IMR-90 (cell line): ENCODE measurements around the gene ACOX2. TPM values are rescaled to one million over a fixed set of nuclear protein-coding genes. Genes with fewer than 3 reads are reported as not detected.
A peak's percentile ranks its signal among the peaks of the same experiment; 100 is the strongest.

Experiments
- ATAC-seq: fragments of 200-7000 bp; cut with Tn5 transposase; 2 replicates; pipeline ENCODE4 v1.9.1; 2020; ENCODE audit warnings: low read depth, mild to moderate bottlenecking, moderate library complexity
- BruUV-seq: library from RNA; stranded (reverse); fragments of 400-500 nt; replicated peaks from 2 replicates; lab custom pipeline; 2021; lab: Mats Ljungman, UMichigan
- CTCF ChIA-PET: fragments of 300-600 bp; formaldehyde crosslinking; extraction: SDS; loops from one replicate; lab custom pipeline; 2021; ENCODE audit warnings: antibody characterized with exemption; lab: Yijun Ruan, JAX
- POLR2A ChIA-PET: fragments of 300-600 bp; sonication (Branson Sonifier 250); formaldehyde crosslinking; loops from one replicate; lab custom pipeline; 2022; ENCODE audit warnings: antibody characterized with exemption; ENCODE audit not compliant: unreplicated experiment; lab: Charles Lee
- DNase-seq: peaks from one replicate; pipeline ENCODE4 v3.0.0; 2013
- H2AFZ ChIP-seq: replicated peaks from 2 replicates; pipeline ENCODE3; 2013; ENCODE audit warnings: low read length, mild to moderate bottlenecking; ENCODE audit not compliant: poor library complexity
- H2AK5ac ChIP-seq: 2 replicates; pipeline ENCODE4 v1.6.1; 2013; ENCODE audit warnings: low read depth, low read length, inconsistent platforms
- H2AK9ac ChIP-seq: replicated peaks from 2 replicates; pipeline ENCODE3; 2013; ENCODE audit warnings: mild to moderate bottlenecking, low read depth, low read length, moderate library complexity; ENCODE audit not compliant: poor library complexity
- H2BK120ac ChIP-seq: 2 replicates; pipeline ENCODE4 v1.6.1; 2013; ENCODE audit warnings: low read depth, low read length, inconsistent platforms
- H2BK15ac ChIP-seq: 3 replicates; pipeline ENCODE4 v1.6.1; 2013; ENCODE audit warnings: low read depth, low read length, inconsistent platforms
- H2BK20ac ChIP-seq: 2 replicates; pipeline ENCODE4 v1.6.1; 2013; ENCODE audit warnings: low read depth, mild to moderate bottlenecking, inconsistent platforms, low read length, moderate library complexity
- H2BK5ac ChIP-seq: 2 replicates; pipeline ENCODE4 v1.6.1; 2013; ENCODE audit warnings: mild to moderate bottlenecking, low read depth, low read length, inconsistent platforms; ENCODE audit not compliant: poor library complexity, severe bottlenecking
- H3K14ac ChIP-seq: replicated peaks from 2 replicates; pipeline ENCODE4 v1.6.1; 2013; ENCODE audit warnings: low read depth, low read length, inconsistent platforms
- H3K18ac ChIP-seq: 2 replicates; pipeline ENCODE4 v1.6.1; 2013; ENCODE audit warnings: low read depth, low read length, control low read depth
- H3K23ac ChIP-seq: 2 replicates; pipeline ENCODE4 v1.6.1; 2013; ENCODE audit warnings: low read depth, low read length, inconsistent platforms
- H3K27ac ChIP-seq: 2 replicates; pipeline ENCODE4 v1.5.1; 2013; ENCODE audit warnings: mild to moderate bottlenecking, control low read depth, low read length; ENCODE audit not compliant: insufficient read depth
- H3K27me3 ChIP-seq: 2 replicates; pipeline ENCODE4 v1.6.1; 2013; ENCODE audit warnings: low read length; ENCODE audit not compliant: control insufficient read depth, insufficient read depth
- H3K36me3 ChIP-seq: 2 replicates; pipeline ENCODE4 v1.6.1; 2013; ENCODE audit warnings: low read length, mixed read lengths; ENCODE audit not compliant: control insufficient read depth, insufficient read depth
- H3K4ac ChIP-seq: 2 replicates; pipeline ENCODE4 v1.6.1; 2013; ENCODE audit warnings: low read depth, low read length, inconsistent platforms
- H3K4me1 ChIP-seq: 2 replicates; pipeline ENCODE4 v1.6.1; 2013; ENCODE audit warnings: low read length, mixed read lengths; ENCODE audit not compliant: control insufficient read depth, insufficient read depth
- H3K4me2 ChIP-seq: 2 replicates; pipeline ENCODE4 v1.6.1; 2013; ENCODE audit warnings: low read depth, mild to moderate bottlenecking, control low read depth, low read length, moderate library complexity
- H3K4me3 ChIP-seq: 2 replicates; pipeline ENCODE4 v1.5.1; 2013; ENCODE audit warnings: low read depth, mild to moderate bottlenecking, control low read depth, low read length, moderate library complexity; ENCODE audit not compliant: insufficient read depth
- H3K56ac ChIP-seq: 2 replicates; pipeline ENCODE4 v1.6.1; 2013; ENCODE audit warnings: low read length, inconsistent platforms; ENCODE audit not compliant: insufficient read depth; ENCODE audit errors: extremely low read depth
- H3K79me1 ChIP-seq, 2 experiments: 2 replicates each; pipeline ENCODE4 v1.6.1; 2013; ENCODE audit warnings: low read length in 2 of 2, inconsistent platforms in 1 of 2, low read depth in 1 of 2
- H3K9ac ChIP-seq: 2 replicates; pipeline ENCODE4 v1.6.1; 2013; ENCODE audit warnings: low read depth, low read length, control low read depth
- H3K9me1 ChIP-seq: 2 replicates; pipeline ENCODE4 v1.6.1; 2013; ENCODE audit warnings: low read length, inconsistent platforms; ENCODE audit not compliant: insufficient read depth
- H3K9me3 ChIP-seq: 2 replicates; pipeline ENCODE4 v1.6.1; 2013; ENCODE audit warnings: low read length; ENCODE audit not compliant: control insufficient read depth, insufficient read depth
- H4K20me1 ChIP-seq: 2 replicates; pipeline ENCODE4 v1.6.1; 2013; ENCODE audit warnings: low read length, inconsistent platforms; ENCODE audit not compliant: insufficient read depth
- H4K5ac ChIP-seq: 2 replicates; pipeline ENCODE4 v1.6.1; 2013; ENCODE audit warnings: mild to moderate bottlenecking, low read depth, low read length, control low read depth
- H4K8ac ChIP-seq, 2 experiments: 2 replicates each; pipeline ENCODE4 v1.6.1; 2013; ENCODE audit warnings: low read depth in 2 of 2, low read length in 2 of 2, control low read depth in 1 of 2, inconsistent platforms in 1 of 2
- H4K91ac ChIP-seq: 2 replicates; pipeline ENCODE4 v1.6.1; 2013; ENCODE audit warnings: low read depth, low read length, inconsistent platforms; ENCODE audit not compliant: insufficient read depth
- CTCF ChIP-seq: conservative IDR thresholded peaks from 2 replicates; pipeline ENCODE4 v1.5.1; 2012; ENCODE audit warnings: mild to moderate bottlenecking, low read depth, low read length, improper control_type of control experiment
- MAZ ChIP-seq: IDR thresholded peaks from 2 replicates; pipeline ENCODE4 v1.6.1; 2012; ENCODE audit warnings: low read depth, mild to moderate bottlenecking, low read length, improper control_type of control experiment, moderate library complexity, borderline replicate concordance
- MXI1 ChIP-seq: IDR thresholded peaks from 2 replicates; pipeline ENCODE4 v1.6.1; 2012; ENCODE audit warnings: low read depth, mild to moderate bottlenecking, low read length, moderate library complexity, borderline replicate concordance
- POLR2A ChIP-seq: IDR thresholded peaks from 2 replicates; pipeline ENCODE4 v1.6.1; 2012; ENCODE audit warnings: mild to moderate bottlenecking, low read depth, low read length
- RAD21 ChIP-seq: IDR thresholded peaks from 2 replicates; pipeline ENCODE4 v1.6.1; 2012; ENCODE audit warnings: low read length, improper control_type of control experiment
- WGBS, 2 experiments: methylation state at CpG; one replicate each; pipeline versions ENCODE4 v1.1.5 to v1.1.7; 2013; ENCODE audit warnings: missing lambda C conversion rate in 2 of 2; ENCODE audit not compliant: insufficient read length in 1 of 2; ENCODE audit errors: extremely low coverage in 2 of 2; 5-methylcytosine and 5-hydroxymethylcytosine counted together
- dilution Hi-C: fragments of 300-500 bp; cut with HindIII; formaldehyde crosslinking; loops from one replicate; pipeline ENCODE4 v1.14.3; 2018; ENCODE audit warnings: low sequenced_read_pairs; ENCODE audit not compliant: unreplicated experiment
- in situ Hi-C: fragments of 300-500 bp; cut with MboI; formaldehyde crosslinking; loops from 3 replicates; pipeline ENCODE4 v1.14.3; 2019; ENCODE audit warnings: low sequenced_read_pairs, inconsistent platforms, mixed read lengths
- intact Hi-C: fragments of 100-400 bp; cut with micrococcal nuclease; formaldehyde crosslinking; loops from 2 replicates; pipeline ENCODE4 v1.10.0; 2022
- polyA plus RNA-seq, 3 experiments: library from polyadenylated mRNA; depleted of rRNA; stranded (reverse); fragments of >200 nt; gene quantifications; 2 replicates each; pipeline ENCODE4 v1.2.3, GENCODE V29; 2012; ENCODE audit warnings: low replicate concordance in 1 of 3
- total RNA-seq: library from RNA; depleted of rRNA; stranded (reverse); fragments of >200 nt; gene quantifications from 2 replicates; pipeline ENCODE4 v1.2.3, GENCODE V29; 2012

Gene ACOX2
- total and polyA plus RNA-seq, 2 of the 4 experiments (the other 2 are of a cell fraction), result 15.6 to 32.9 TPM

DNA sequence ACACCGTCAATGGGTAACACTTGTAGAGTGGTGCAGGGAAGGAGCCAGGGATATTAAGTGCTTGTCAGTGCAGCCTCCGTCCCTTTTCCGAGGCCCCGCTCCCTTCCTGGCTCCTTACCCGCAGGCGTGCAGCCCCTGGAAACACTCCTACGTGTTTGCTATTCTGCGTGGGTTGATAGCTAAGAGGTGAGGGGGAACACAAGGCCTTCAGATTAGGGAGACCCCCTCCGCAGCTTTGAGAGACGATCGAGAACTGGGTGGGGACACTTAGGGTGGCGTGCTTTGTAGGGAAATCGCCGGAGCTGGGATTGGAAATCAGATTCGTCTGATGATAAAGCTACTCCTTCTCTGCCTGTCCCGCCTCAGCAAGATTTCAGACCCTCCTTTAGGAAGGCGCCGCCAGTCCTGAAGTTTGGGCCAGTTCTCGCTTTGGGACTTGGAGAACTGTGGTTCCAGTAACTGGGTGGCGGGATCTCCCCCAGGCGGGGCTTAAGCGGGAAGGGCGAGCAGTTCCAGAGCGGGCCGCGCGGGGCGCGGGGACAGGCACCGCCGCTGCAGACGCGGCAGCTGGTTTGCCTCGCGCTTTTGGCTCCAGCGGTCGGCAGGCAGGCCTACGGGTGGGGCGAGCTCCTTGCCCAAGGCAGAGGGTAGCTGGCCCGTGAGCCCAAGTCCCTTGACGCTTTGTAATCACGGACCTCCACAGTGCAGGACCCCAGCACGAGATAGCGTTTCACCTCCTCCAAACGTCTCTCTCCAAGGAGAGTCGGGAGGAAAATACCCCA is 48.2 kb upstream of the ACOX2 start:
- POLR2A ChIA-PET, result interaction anchor here (0.6 kb wide), 1 partner anchor 23 kb away, joined by 7 read pairs; no protein-coding TSS in a partner anchor
- TF ChIP-seq RAD21 (peak; percentile 40), MAZ (0 out of 2 replicates have a peak, but pooled peaks have one; percentile 34), POLR2A (no peak), CTCF (peak; percentile 66), MXI1 (no peak)
- Histone ChIP-seq H2BK120ac (peak overlapping the region; percentile 59), H3K27ac (no peak overlapping the region), H3K56ac (peak overlapping the region; percentile 4; the same call in 1 of the 2 replicates), H2AK5ac (no peak overlapping the region), H2BK15ac (no peak overlapping the region), H4K91ac (no peak overlapping the region), H3K27me3 (peaks cover 30% of the 10 kb centered on the region), H3K4ac (0 out of 2 replicates have a peak overlapping the region, but pooled peaks have one; percentile 21), H2AFZ (peak overlapping the region; percentile 90), H4K20me1 (no peaks in the 10 kb centered on the region; the same call in 1 of the 2 replicates), H3K36me3 (no peaks in the 10 kb centered on the region), H2BK20ac (no peak overlapping the region), H4K5ac (no peak overlapping the region), H3K23ac (peak overlapping the region; percentile 79), H3K4me3 (peak overlapping the region; percentile 58), H4K8ac (no peak overlapping the region), H3K9me1 (no peaks in the 10 kb centered on the region), H3K14ac (peak overlapping the region; percentile 65; the same call in 1 of the 2 replicates), H3K4me1 (no peaks in the 10 kb centered on the region), H3K4me2 (peak overlapping the region; percentile 95), H3K79me1 (no peaks in the 10 kb centered on the region), H3K9me3 (peaks cover 5% of the 10 kb centered on the region; the same call in 1 of the 2 replicates), H3K9ac (peak overlapping the region; percentile 43), H3K18ac (no peak overlapping the region; the same call in 1 of the 2 replicates), H2AK9ac (peak overlapping the region; percentile 52), H2BK5ac (no peak overlapping the region)
- no TSS peak for BruUV-seq
- CTCF ChIA-PET, result interaction anchor here (0.6 to 1.4 kb wide), 8 partner anchors 11 to 48 kb away, joined by 3 to 8 read pairs (median 3); no protein-coding TSS in a partner anchor
- 4% methylated on average over 16 of the region's 46 CpGs; no CpG with 5 or more reads in 1 of the 2 experiments for WGBS, 2 experiments
- DNase-seq (peak; percentile 58), ATAC-seq (peak; percentile 98)
- dilution Hi-C loops (no loop called here), in situ Hi-C loops (no loop called here), intact Hi-C loops (loop anchor here (5.0 kb wide), 1 partner anchor 42 kb away; no protein-coding TSS in a partner anchor)
